Suprapubic skin (tissue), 4 donors: Measurements from ENCODE around the gene TBL1X. TPM values are rescaled to one million over a fixed set of nuclear protein-coding genes. Genes with fewer than 3 reads are reported as not detected.

Source experiments
- DNase-seq, 2 donors: peaks; one replicate each; pipeline ENCODE4 v3.0.0-alpha.2; 2019; ENCODE audit warnings: low spot score in 2 of 2
- H3K27ac ChIP-seq: fragments of 200-600 bp; sonication (generic); one replicate; pipeline ENCODE4 v1.5.1; 2019
- H3K27me3 ChIP-seq: fragments of 200-600 bp; sonication (generic); one replicate; pipeline ENCODE4 v1.5.1; 2019
- H3K36me3 ChIP-seq: fragments of 200-600 bp; sonication (generic); one replicate; pipeline ENCODE4 v1.5.1; 2019
- H3K4me1 ChIP-seq: fragments of 200-600 bp; sonication (generic); one replicate; pipeline ENCODE4 v1.5.1; 2019
- H3K4me3 ChIP-seq: fragments of 200-600 bp; sonication (generic); one replicate; pipeline ENCODE4 v1.5.1; 2019; ENCODE audit warnings: mild to moderate bottlenecking
- H3K9me3 ChIP-seq: fragments of 200-600 bp; sonication (generic); one replicate; pipeline ENCODE4 v1.5.1; 2019
- CTCF ChIP-seq, 2 donors: fragments of 200-600 bp in 1 of 2; fragments of 450-650 bp in 1 of 2; sonication (generic) in 1 of 2; IDR thresholded peaks; one replicate each; pipeline ENCODE4 v1.5.1; 2016 to 2019; ENCODE audit warnings: antibody characterized with exemption in 2 of 2, mild to moderate bottlenecking in 1 of 2, moderate library complexity in 1 of 2
- EP300 ChIP-seq: sonication (generic); formaldehyde crosslinking; IDR thresholded peaks from one replicate; pipeline ENCODE4 v1.6.1; 2017; ENCODE audit warnings: antibody characterized with exemption
- POLR2A ChIP-seq, 2 donors: fragments of 450-650 bp; IDR thresholded peaks; one replicate each; pipeline ENCODE4 v1.6.1; 2017; ENCODE audit warnings: antibody characterized with exemption in 2 of 2, mild to moderate bottlenecking in 2 of 2, moderate library complexity in 2 of 2
- POLR2AphosphoS5 ChIP-seq, 3 donors: sonication (generic); formaldehyde crosslinking; IDR thresholded peaks; one replicate each; pipeline ENCODE4 v1.6.1; 2017; ENCODE audit warnings: antibody characterized with exemption in 3 of 3
- WGBS: methylation state at CpG from one replicate; pipeline ENCODE4 v1.1.5; 2018; 5-methylcytosine and 5-hydroxymethylcytosine counted together
- total RNA-seq, 4 donors: library from RNA; depleted of rRNA; stranded (reverse); fragments of >200 nt; gene quantifications; one replicate each; pipeline ENCODE4 v1.1.0, GENCODE V29; 2016

The TBL1X gene
- total RNA-seq, 4 donors from 2014 or later, result 13.2 to 31.0 (median 17.1) TPM

DNA sequence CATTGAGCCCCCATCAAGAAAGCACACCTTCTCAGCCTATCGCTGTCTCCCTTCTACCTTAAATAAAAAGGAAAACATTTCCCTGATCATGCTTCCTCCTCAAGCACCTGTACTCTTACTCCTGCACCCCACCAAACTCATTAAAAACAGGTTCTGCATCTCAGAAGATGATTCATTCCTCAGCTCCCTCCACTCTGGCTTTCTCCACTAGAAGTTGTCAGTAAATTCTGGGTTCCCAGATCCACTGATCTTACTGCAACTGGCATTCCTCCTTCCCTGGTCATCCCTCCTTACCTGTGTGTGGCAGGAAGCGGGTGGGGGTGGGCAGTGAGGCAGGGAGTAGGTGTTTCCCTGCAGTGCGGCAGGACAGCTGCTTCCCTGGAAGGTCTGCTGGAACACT, 192.0 kb downstream of the TBL1X start:
- peaks cover 7% of the 10 kb centered on the region for H3K36me3 ChIP-seq
- 30% methylated on average over 2 of the region's 3 CpGs for WGBS
- DNase-seq, result no peak
- no peaks in the 10 kb centered on the region for H3K4me1 ChIP-seq
- H3K4me3 ChIP-seq, result no peak overlapping the region
- H3K27me3 ChIP-seq, result no peaks in the 10 kb centered on the region
- H3K9me3 ChIP-seq, result no peaks in the 10 kb centered on the region
- H3K27ac ChIP-seq, result no peak overlapping the region
- TF ChIP-seq EP300 (no peak), POLR2A (IDR thresholded peaks at IDR 0.05) (no peak), CTCF (IDR thresholded peaks at IDR 0.05) (no peak), POLR2AphosphoS5 (IDR thresholded peaks at IDR 0.05) (no peak)

DNA sequence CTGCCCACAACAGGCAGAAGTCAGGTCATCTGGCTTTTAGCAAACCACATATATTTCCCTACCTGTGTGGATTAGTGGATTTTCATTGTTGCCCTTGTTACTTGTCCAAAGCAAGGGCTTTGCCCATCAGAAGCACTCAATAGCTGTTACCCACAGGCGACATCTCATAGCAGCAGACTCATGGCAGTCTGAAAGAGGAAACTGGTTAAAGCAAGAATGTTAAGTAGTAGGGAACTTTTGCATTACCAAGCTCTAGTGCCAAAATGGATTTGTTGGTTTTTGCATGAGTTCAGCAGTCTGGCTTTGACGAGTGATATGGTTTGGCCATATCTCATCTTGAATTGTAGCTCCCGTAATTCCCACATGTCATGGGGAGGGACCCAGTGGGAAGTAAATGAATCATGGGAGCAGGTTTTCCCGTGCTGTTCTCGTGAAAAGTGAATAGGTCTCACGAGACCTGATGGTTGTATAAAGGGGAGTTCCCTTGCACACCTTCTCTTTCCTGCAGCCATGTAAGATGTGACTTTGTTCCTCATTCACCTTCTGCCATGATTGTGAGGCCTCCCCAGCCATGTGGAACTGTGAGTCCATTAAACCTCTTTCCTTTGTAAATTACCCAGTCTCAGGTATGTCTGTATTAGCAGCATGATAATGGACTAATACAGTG, 192.9 kb downstream of the TBL1X start:
- H3K27me3 ChIP-seq, result no peaks in the 10 kb centered on the region
- H3K4me3 ChIP-seq, result no peak overlapping the region
- no peaks in the 10 kb centered on the region for H3K9me3 ChIP-seq
- TF ChIP-seq POLR2A (IDR thresholded peaks at IDR 0.05), result no peak
- no peak for TF ChIP-seq POLR2AphosphoS5 (IDR thresholded peaks at IDR 0.05)
- no peak for TF ChIP-seq CTCF (IDR thresholded peaks at IDR 0.05)
- no peak for TF ChIP-seq EP300
- H3K36me3 ChIP-seq, result peaks cover 7% of the 10 kb centered on the region
- no peak overlapping the region for H3K27ac ChIP-seq
- DNase-seq, result no peak
- H3K4me1 ChIP-seq, result no peaks in the 10 kb centered on the region
- 95% methylated on average over 6 of the region's 6 CpGs for WGBS

DNA sequence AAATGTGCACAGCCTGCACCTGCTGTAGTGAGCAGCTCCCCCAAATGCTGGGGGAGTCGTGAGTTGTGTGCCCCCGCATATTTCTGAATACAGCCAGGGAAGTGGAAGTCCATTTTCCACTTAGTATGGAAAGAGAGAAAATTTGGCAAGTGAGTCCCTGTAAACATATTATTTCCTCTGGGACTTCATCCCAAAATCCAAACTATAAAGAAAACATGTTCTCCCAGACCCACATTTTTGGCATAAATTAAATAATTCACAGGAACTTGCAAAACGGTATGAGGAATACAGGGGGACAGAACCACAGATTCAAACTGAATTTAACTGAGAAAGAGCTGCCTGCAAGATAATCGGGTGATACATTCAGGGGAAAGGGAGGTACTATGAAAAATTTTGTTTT, 193.6 kb downstream of the TBL1X start:
- Histone ChIP-seq H3K4me1 (no peaks in the 10 kb centered on the region), H3K9me3 (no peaks in the 10 kb centered on the region), H3K36me3 (peaks cover 7% of the 10 kb centered on the region), H3K27me3 (no peaks in the 10 kb centered on the region), H3K4me3 (no peak overlapping the region), H3K27ac (no peak overlapping the region)
- no peak for TF ChIP-seq EP300
- TF ChIP-seq POLR2AphosphoS5 (IDR thresholded peaks at IDR 0.05), result no peak
- TF ChIP-seq CTCF (IDR thresholded peaks at IDR 0.05), result no peak
- no peak for TF ChIP-seq POLR2A (IDR thresholded peaks at IDR 0.05)
- WGBS, result 77% methylated on average over 4 of the region's 4 CpGs
- DNase-seq, result no peak

DNA sequence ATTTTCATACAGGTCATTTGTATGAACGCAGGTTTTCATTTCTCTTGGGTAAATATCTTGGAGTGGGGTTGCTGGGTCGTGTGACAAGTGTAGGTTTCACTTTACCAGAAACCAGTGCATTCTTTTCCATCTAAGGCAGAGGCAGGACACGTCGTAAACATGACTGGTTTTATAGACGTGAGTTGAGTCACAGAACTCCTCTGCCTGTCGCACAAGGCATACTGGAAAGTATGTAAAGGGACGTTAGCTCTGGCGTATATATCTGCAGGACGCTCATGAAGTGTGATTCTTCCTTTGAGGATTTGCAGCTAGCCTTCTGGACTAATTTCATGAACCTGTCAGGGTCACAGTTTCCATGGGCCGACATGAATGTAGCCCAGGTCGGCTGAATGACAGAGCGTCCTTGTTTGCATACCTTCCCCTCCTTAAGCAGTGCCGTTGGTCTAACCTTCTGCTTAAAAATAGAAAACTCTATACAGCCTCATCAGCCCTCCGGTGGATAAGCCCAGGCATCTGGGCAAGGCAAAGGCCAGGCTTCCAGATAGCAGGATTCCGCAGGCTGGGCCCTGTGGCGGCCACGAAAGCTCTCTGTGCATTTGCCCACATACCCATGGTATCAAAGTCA, 194.8 kb downstream of the TBL1X start:
- Histone ChIP-seq H3K27me3 (no peaks in the 10 kb centered on the region), H3K4me3 (no peak overlapping the region), H3K36me3 (peaks cover 7% of the 10 kb centered on the region), H3K4me1 (no peaks in the 10 kb centered on the region), H3K9me3 (no peaks in the 10 kb centered on the region), H3K27ac (no peak overlapping the region)
- TF ChIP-seq POLR2A (IDR thresholded peaks at IDR 0.05) (no peak), POLR2AphosphoS5 (IDR thresholded peaks at IDR 0.05) (no peak), CTCF (IDR thresholded peaks at IDR 0.05) (no peak), EP300 (no peak)
- no peak for DNase-seq
- 86% methylated on average over 13 of the region's 17 CpGs for WGBS

DNA sequence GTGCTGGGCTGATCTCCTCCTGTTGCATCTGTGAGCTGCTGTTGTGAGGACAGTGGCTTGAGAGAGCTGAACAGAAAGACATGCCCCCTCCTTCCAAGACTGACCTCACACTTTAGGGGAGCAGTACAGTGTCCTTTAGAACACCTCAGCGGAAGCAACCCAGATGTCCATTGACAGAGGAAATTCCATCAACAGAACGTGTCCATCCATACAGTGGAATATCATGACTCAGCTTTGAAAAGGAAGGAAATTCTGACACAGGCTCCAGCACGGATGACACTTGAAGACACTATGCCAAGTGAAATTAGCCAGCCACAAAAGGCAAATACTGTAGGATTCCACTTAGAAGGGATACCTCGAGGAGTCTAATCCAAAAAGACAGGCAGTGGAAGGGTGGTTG, 197.3 kb downstream of the TBL1X start:
- no peaks in the 10 kb centered on the region for H3K4me1 ChIP-seq
- no peak for DNase-seq
- TF ChIP-seq EP300, result no peak
- TF ChIP-seq POLR2A (IDR thresholded peaks at IDR 0.05), result no peak
- TF ChIP-seq POLR2AphosphoS5 (IDR thresholded peaks at IDR 0.05), result no peak
- TF ChIP-seq CTCF (IDR thresholded peaks at IDR 0.05), result no peak
- H3K27ac ChIP-seq, result no peak overlapping the region
- 59% methylated on average over 4 of the region's 4 CpGs for WGBS
- peaks cover 1% of the 10 kb centered on the region for H3K36me3 ChIP-seq
- no peaks in the 10 kb centered on the region for H3K9me3 ChIP-seq
- no peaks in the 10 kb centered on the region for H3K27me3 ChIP-seq
- no peak overlapping the region for H3K4me3 ChIP-seq
